ENCODE results near the gene SELENOO. TPM values are rescaled to one million over a fixed set of nuclear protein-coding genes. Genes with fewer than 3 reads are reported as not detected.

Gene SELENOO
- total RNA-seq, 1 experiment from 2014 or later, result 34.3 TPM

DNA sequence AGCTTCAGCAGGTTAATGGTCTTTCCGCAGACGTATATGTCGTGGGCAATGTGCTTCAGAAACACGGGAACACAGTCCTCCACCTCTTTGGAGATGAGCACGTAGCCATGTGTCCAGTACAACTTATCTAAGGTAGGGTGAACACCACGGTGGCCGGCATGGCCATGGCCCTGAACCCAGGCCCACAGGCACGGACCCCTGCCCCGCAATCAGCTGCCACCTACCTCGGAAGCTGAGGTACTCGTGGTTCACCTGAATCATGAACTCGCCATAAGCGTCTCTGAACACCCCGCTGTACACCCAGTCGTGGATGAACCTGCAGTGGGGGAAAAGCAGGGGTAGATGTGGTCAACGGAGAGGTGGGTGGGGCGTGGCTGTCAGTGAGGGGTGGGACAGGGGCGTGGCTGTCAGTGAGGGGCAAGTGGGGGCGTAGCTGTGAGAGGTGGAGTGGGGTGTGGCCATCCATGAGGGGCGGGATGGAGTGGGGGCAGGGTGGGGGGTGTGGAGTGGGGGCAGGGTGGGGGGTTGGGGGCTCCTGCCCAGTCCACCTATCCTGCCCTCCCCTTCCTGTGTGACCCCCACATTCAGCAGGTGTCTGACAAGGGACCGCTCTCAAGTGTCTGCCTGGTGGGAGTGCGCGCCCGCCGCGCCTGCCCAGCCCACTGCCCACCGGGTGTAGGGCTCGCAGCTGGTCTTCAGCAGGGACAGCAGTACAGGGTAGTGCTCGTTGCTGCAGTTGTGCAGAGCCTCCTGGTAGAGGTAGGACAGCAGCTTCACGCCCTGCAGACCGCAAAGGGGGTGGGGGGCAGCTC, 25.5 kb downstream of the SELENOO start:
- Histone ChIP-seq H3K4me3 (ENCODE audit: low read depth in 2 of 2, low read length in 2 of 2) (no peak overlapping the region), H3K36me3 (ENCODE audit: control insufficient read depth, insufficient read depth, low read length) (no peaks in the 10 kb centered on the region), H3K27ac (ENCODE audit: low read length) (no peak overlapping the region), H3K27me3 (ENCODE audit: control insufficient read depth, insufficient read depth, low read length) (no peaks in the 10 kb centered on the region), H3K4me1 (ENCODE audit: control insufficient read depth, insufficient read depth, low read length) (no peaks in the 10 kb centered on the region), H3K9me3 (ENCODE audit: control insufficient read depth, insufficient read depth, low read depth, low read length) (no peaks in the 10 kb centered on the region)
- ChIA-PET CTCF (no interaction called here), POLR2A (interaction anchor here (0.7 kb wide), 1 partner anchor 415 kb away, joined by 3 read pairs; no protein-coding TSS in a partner anchor)
- BruUV-seq (replicated peaks), result no TSS peak
- intact Hi-C loops (cut with micrococcal nuclease; ENCODE audit: unreplicated experiment) (no loop called here), in situ Hi-C loops (cut with HindIII; ENCODE audit: low pct_unique_long_range_greater_than_20kb, low sequenced_read_pairs) (no loop called here)
- no peak for ATAC-seq
- no peak for TF ChIP-seq TCF7L2 (IDR thresholded peaks at IDR 0.05; ENCODE audit: low read depth, low read length)
- no peak for TF ChIP-seq SIN3A (IDR thresholded peaks at IDR 0.05; ENCODE audit: borderline replicate concordance, insufficient read depth, low read depth, low read length)
- TF ChIP-seq, protein P1, sequence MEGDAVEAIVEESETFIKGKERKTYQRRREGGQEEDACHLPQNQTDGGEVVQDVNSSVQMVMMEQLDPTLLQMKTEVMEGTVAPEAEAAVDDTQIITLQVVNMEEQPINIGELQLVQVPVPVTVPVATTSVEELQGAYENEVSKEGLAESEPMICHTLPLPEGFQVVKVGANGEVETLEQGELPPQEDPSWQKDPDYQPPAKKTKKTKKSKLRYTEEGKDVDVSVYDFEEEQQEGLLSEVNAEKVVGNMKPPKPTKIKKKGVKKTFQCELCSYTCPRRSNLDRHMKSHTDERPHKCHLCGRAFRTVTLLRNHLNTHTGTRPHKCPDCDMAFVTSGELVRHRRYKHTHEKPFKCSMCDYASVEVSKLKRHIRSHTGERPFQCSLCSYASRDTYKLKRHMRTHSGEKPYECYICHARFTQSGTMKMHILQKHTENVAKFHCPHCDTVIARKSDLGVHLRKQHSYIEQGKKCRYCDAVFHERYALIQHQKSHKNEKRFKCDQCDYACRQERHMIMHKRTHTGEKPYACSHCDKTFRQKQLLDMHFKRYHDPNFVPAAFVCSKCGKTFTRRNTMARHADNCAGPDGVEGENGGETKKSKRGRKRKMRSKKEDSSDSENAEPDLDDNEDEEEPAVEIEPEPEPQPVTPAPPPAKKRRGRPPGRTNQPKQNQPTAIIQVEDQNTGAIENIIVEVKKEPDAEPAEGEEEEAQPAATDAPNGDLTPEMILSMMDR (IDR thresholded peaks at IDR 0.05), result no peak
- TF ChIP-seq POLR2AphosphoS5 (IDR thresholded peaks at IDR 0.05; ENCODE audit: low read depth, low read length), result no peak
- no peak for TF ChIP-seq REST (IDR thresholded peaks at IDR 0.05; ENCODE audit: insufficient read depth in 1 of 2, low read depth in 2 of 2, low read length in 1 of 2)
- DNase-seq (ENCODE audit: low read depth, low spot score), result no peak

DNA sequence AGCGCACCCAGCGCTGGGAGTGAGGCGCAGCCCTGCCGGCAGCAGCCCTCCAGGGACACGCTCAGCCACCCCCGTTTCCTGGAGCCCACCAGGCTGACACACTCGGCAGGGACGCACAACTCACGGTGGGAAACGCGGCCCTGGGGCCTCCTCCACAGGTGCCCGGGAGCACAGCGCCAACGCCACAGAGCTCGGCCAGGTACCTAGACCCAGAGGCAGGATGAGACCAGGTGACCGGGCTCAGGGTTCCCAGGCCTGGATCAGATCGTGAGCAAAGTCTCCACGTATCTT, 26.0 kb downstream of the SELENOO start:
- ATAC-seq (no peak), DNase-seq (ENCODE audit: low read depth, low spot score) (no peak)
- Histone ChIP-seq H3K4me1 (ENCODE audit: control insufficient read depth, insufficient read depth, low read length) (no peaks in the 10 kb centered on the region), H3K9me3 (ENCODE audit: control insufficient read depth, insufficient read depth, low read depth, low read length) (no peaks in the 10 kb centered on the region), H3K27ac (ENCODE audit: low read length) (no peak overlapping the region), H3K27me3 (ENCODE audit: control insufficient read depth, insufficient read depth, low read length) (no peaks in the 10 kb centered on the region), H3K36me3 (ENCODE audit: control insufficient read depth, insufficient read depth, low read length) (no peaks in the 10 kb centered on the region), H3K4me3 (ENCODE audit: low read depth in 2 of 2, low read length in 2 of 2) (no peak overlapping the region)
- intact Hi-C loops (cut with micrococcal nuclease; ENCODE audit: unreplicated experiment) (no loop called here), in situ Hi-C loops (cut with HindIII; ENCODE audit: low pct_unique_long_range_greater_than_20kb, low sequenced_read_pairs) (no loop called here)
- ChIA-PET POLR2A (no interaction called here), CTCF (no interaction called here)
- TF ChIP-seq SIN3A (IDR thresholded peaks at IDR 0.05; ENCODE audit: borderline replicate concordance, insufficient read depth, low read depth, low read length), result no peak
- TF ChIP-seq REST (IDR thresholded peaks at IDR 0.05; ENCODE audit: insufficient read depth in 1 of 2, low read depth in 2 of 2, low read length in 1 of 2), result no peak
- TF ChIP-seq TCF7L2 (IDR thresholded peaks at IDR 0.05; ENCODE audit: low read depth, low read length), result no peak
- no peak for TF ChIP-seq POLR2AphosphoS5 (IDR thresholded peaks at IDR 0.05; ENCODE audit: low read depth, low read length)
- TF ChIP-seq, protein P1 (IDR thresholded peaks at IDR 0.05), result no peak
- BruUV-seq (replicated peaks), result no TSS peak
